GM12878 (cell line): ENCODE results near the gene INA. TPM values are rescaled to one million over a fixed set of nuclear protein-coding genes. Genes with fewer than 3 reads are reported as not detected.

ENCODE experiments used
- ATAC-seq: fragments of 200-7000 bp; cut with Tn5 transposase; 3 replicates; pipeline ENCODE4 v1.9.1; 2020; ENCODE audit warnings: mild to moderate bottlenecking, moderate library complexity
- BruUV-seq: library from RNA; stranded (reverse); fragments of 400-500 nt; replicated peaks from 2 replicates; lab custom pipeline; 2021; lab: Mats Ljungman, UMichigan
- CTCF ChIA-PET: fragments of 300-600 bp; sonication (Branson Sonifier 250); formaldehyde crosslinking; extraction: SDS; loops from one replicate; lab custom pipeline; 2021; ENCODE audit warnings: inconsistent platforms; lab: Yijun Ruan, JAX
- POLR2A ChIA-PET: fragments of 350-600 bp; formaldehyde crosslinking; extraction: SDS; loops from one replicate; lab custom pipeline; 2021; ENCODE audit warnings: inconsistent platforms; lab: Charles Lee
- RAD21 ChIA-PET: fragments of 300-600 bp; sonication (Branson Sonifier 250); formaldehyde crosslinking; loops from one replicate; lab custom pipeline; 2023; ENCODE audit warnings: antibody characterized with exemption; ENCODE audit not compliant: unreplicated experiment; lab: Charles Lee
- SMC1A ChIA-PET: fragments of 300-600 bp; sonication (Branson Sonifier 250); formaldehyde crosslinking; loops from one replicate; lab custom pipeline; 2023; ENCODE audit not compliant: unreplicated experiment, uncharacterized antibody; lab: Charles Lee
- DNase-seq: peaks from one replicate; pipeline ENCODE4 v3.0.0-alpha.2; 2011; ENCODE audit warnings: low read depth, low spot score
- FAIRE-seq: peaks from 3 replicates; lab custom pipeline; 2011; peaks lifted over from hg19 to GRCh38; lab: Jason Lieb, UNC
- H2AFZ ChIP-seq: 2 replicates; pipeline ENCODE4 v1.6.0; 2011; ENCODE audit warnings: low read depth, low read length, control low read depth; ENCODE audit not compliant: control insufficient read depth
- H3K27ac ChIP-seq: 2 replicates; pipeline ENCODE4 v1.5.1; 2011; ENCODE audit warnings: control low read depth; ENCODE audit not compliant: control insufficient read depth, insufficient read depth
- H3K27me3 ChIP-seq, 2 experiments: replicated peaks in 1 of 2; 2 replicates each; pipeline versions ENCODE4 v1.6.0 to v1.6.1; 2011; ENCODE audit warnings: low read length in 1 of 2; ENCODE audit not compliant: control insufficient read depth in 2 of 2, insufficient read depth in 2 of 2
- H3K36me3 ChIP-seq, 2 experiments: 2 replicates each; pipeline ENCODE4 v1.5.1; 2011; ENCODE audit warnings: low read length in 1 of 2; ENCODE audit not compliant: control insufficient read depth in 2 of 2, insufficient read depth in 2 of 2
- H3K4me1 ChIP-seq: 2 replicates; pipeline ENCODE4 v1.6.1; 2011; ENCODE audit warnings: mild to moderate bottlenecking, low read length, moderate library complexity, mixed read lengths; ENCODE audit not compliant: control insufficient read depth, insufficient read depth
- H3K4me2 ChIP-seq: 2 replicates; pipeline ENCODE4 v1.6.0; 2011; ENCODE audit warnings: control low read depth; ENCODE audit not compliant: control insufficient read depth, insufficient read depth
- H3K4me3 ChIP-seq: fragments of 200-600 bp; sonication (generic); 2 replicates; pipeline ENCODE4 v1.5.1; 2016
- H3K79me2 ChIP-seq: 2 replicates; pipeline ENCODE4 v1.6.0; 2011; ENCODE audit warnings: low read length; ENCODE audit not compliant: control insufficient read depth, insufficient read depth
- H3K9ac ChIP-seq: 2 replicates; pipeline ENCODE4 v1.8.0; 2011; ENCODE audit warnings: low read length, control low read depth, mixed read lengths; ENCODE audit not compliant: control insufficient read depth, insufficient read depth
- H3K9me3 ChIP-seq: replicated peaks from 3 replicates; pipeline ENCODE4 v1.5.1; 2011; ENCODE audit warnings: mild to moderate bottlenecking, low read length; ENCODE audit not compliant: control insufficient read depth, insufficient read depth
- H4K20me1 ChIP-seq: 2 replicates; pipeline ENCODE4 v1.6.0; 2011; ENCODE audit not compliant: control insufficient read depth, insufficient read depth
- ASH2L ChIP-seq: fragments of 300-600, 200-600 bp; sonication (generic); IDR thresholded peaks from 2 replicates; pipeline ENCODE4 v1.6.1; 2017; ENCODE audit warnings: low read depth, mild to moderate bottlenecking, borderline replicate concordance
- CBFB ChIP-seq: IDR thresholded peaks from 2 replicates; pipeline ENCODE4 v1.6.1; 2016; ENCODE audit warnings: antibody characterized with exemption, low read depth
- CEBPZ ChIP-seq: fragments of 150-350 bp; IDR thresholded peaks from 2 replicates; pipeline ENCODE4 v1.6.1; 2016; ENCODE audit warnings: low read depth, low read length
- CTCF ChIP-seq, 3 experiments: IDR thresholded peaks in 2 of 3; conservative IDR thresholded peaks in 1 of 3; 2 replicates each; pipeline ENCODE4 v1.5.1; 2011; ENCODE audit warnings: low read depth in 3 of 3, low read length in 3 of 3, mild to moderate bottlenecking in 3 of 3, control low read depth in 2 of 3, moderate library complexity in 2 of 3, inconsistent platforms in 1 of 3, mixed read lengths in 1 of 3; ENCODE audit not compliant: control insufficient read depth in 2 of 3, insufficient read depth in 1 of 3; ENCODE audit errors: extremely low read depth in 1 of 3
- DPF2 ChIP-seq: fragments of 450-650 bp; IDR thresholded peaks from 2 replicates; pipeline ENCODE4 v1.6.1; 2017; ENCODE audit warnings: mild to moderate bottlenecking
- EGR1 ChIP-seq, 2 experiments: IDR thresholded peaks; 1 replicate in 1 of 2; 2 replicates in 1 of 2; pipeline ENCODE4 v1.6.1; 2011 to 2012; ENCODE audit warnings: low read depth in 2 of 2, low read length in 2 of 2, borderline replicate concordance in 1 of 2, mild to moderate bottlenecking in 1 of 2, moderate library complexity in 1 of 2
- MEF2B ChIP-seq: fragments of 450-650 bp; IDR thresholded peaks from 2 replicates; pipeline ENCODE4 v1.6.1; 2018; ENCODE audit warnings: mild to moderate bottlenecking, moderate library complexity; ENCODE audit not compliant: partially characterized antibody, poor library complexity, severe bottlenecking
- NFIC ChIP-seq: IDR thresholded peaks from 2 replicates; pipeline ENCODE4 v1.6.1; 2012; ENCODE audit warnings: low read depth, mild to moderate bottlenecking, inconsistent platforms, low read length, moderate library complexity
- NFYB ChIP-seq: IDR thresholded peaks from 2 replicates; pipeline ENCODE4 v1.6.1; 2011; ENCODE audit warnings: low read depth, mild to moderate bottlenecking, low read length, improper control_type of control experiment, moderate library complexity; ENCODE audit not compliant: insufficient read depth
- RB1 ChIP-seq: fragments of 450-650 bp; formaldehyde crosslinking; IDR thresholded peaks from 2 replicates; pipeline ENCODE4 v1.6.1; 2017; ENCODE audit warnings: mild to moderate bottlenecking, borderline replicate concordance
- RCOR1 ChIP-seq: conservative IDR thresholded peaks from 2 replicates; pipeline ENCODE4 v1.6.1; 2012; ENCODE audit warnings: low read depth, low read length, improper control_type of control experiment
- SMARCA5 ChIP-seq: fragments of 450-650 bp; IDR thresholded peaks from 2 replicates; pipeline ENCODE4 v1.6.1; 2017; ENCODE audit warnings: mild to moderate bottlenecking
- SREBF1 ChIP-seq: IDR thresholded peaks from 2 replicates; pipeline ENCODE4 v1.6.1; 2012; ENCODE audit warnings: mild to moderate bottlenecking, low read length
- ZNF384 ChIP-seq: IDR thresholded peaks from 2 replicates; pipeline ENCODE4 v1.6.1; 2012; ENCODE audit warnings: low read depth, mild to moderate bottlenecking, low read length, improper control_type of control experiment, borderline replicate concordance
- WGBS: methylation state at CpG from one replicate; pipeline ENCODE4 v1.1.6; 2016; ENCODE audit warnings: low lambda C conversion rate; ENCODE audit not compliant: insufficient replicate concordance, insufficient coverage; ENCODE audit errors: missing lambda C conversion rate; 5-methylcytosine and 5-hydroxymethylcytosine counted together
- in situ Hi-C: fragments of 300-500 bp; cut with MboI; formaldehyde crosslinking; loops from 9 replicates; pipeline ENCODE4 v1.14.3; 2018; ENCODE audit warnings: mixed read lengths
- intact Hi-C: fragments of 100-400 bp; cut with micrococcal nuclease; formaldehyde crosslinking; loops from one replicate; pipeline ENCODE4 v1.14.2; 2022; ENCODE audit not compliant: unreplicated experiment
- polyA plus RNA-seq, 11 experiments: library from polyadenylated mRNA; depleted of rRNA in 4 of 11; unstranded in 6 of 11; stranded (reverse) in 5 of 11; fragments of >200 nt; fragmentation: Nextera tagmentation in 4 of 11; fragmentation: Illumina TruSeq in 1 of 11; extraction: Ambion mirVana in 4 of 11; extraction: Trizol in 1 of 11; gene quantifications; 1 replicate in 1 of 11; 2 replicates in 10 of 11; pipeline versions ENCODE4 v1.2.1 to v1.2.3, GENCODE V29; 2011 to 2016; ENCODE audit warnings: inconsistent platforms in 2 of 11, missing spikeins in 2 of 11, low read depth in 1 of 11
- total RNA-seq, 4 experiments: library from RNA; depleted of rRNA in 3 of 4; stranded (reverse); fragments of >200 nt in 3 of 4; fragmentation: Illumina TruSeq in 1 of 4; extraction: Trizol in 1 of 4; gene quantifications; 2 replicates each; pipeline versions ENCODE4 v1.2.1 to v1.2.3, GENCODE V29; 2013 to 2021

Gene INA
- total and polyA plus RNA-seq, 10 of the 15 experiments (the other 5 are each of a cell fraction or from before 2014, with no cell fraction given), result 0.14 to 0.23 TPM; not detected in 8

DNA sequence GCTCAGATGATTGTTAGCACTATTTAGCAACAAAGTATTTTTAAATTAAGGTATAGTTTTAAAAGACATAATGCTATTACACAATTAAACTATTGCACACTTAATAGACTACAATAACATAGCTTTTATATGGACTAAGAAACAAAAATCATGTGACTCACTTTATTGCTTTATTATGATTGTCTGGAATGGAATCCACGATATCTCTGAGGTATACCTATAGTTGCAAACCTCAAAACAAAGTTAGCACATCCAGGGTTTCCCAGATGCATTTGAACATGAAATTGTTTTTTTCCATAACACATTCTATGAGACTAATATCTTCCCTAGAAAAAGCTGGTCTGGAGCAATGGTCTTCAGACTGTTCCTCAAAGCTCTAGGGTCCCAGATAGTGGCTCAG, 49.5 kb upstream of the INA start:
- Histone ChIP-seq H3K79me2 (no peaks in the 10 kb centered on the region), H3K9me3 (peaks cover 2% of the 10 kb centered on the region; the same call in 1 of the 3 replicates), H3K4me2 (no peak overlapping the region), H3K27ac (no peak overlapping the region), H3K27me3 (no peaks in the 10 kb centered on the region), H3K36me3 (no peaks in the 10 kb centered on the region), H3K4me1 (no peaks in the 10 kb centered on the region), H4K20me1 (no peaks in the 10 kb centered on the region), H3K4me3 (no peak overlapping the region), H2AFZ (no peak overlapping the region), H3K9ac (no peak overlapping the region)
- no peak for ATAC-seq
- in situ Hi-C loops (no loop called here), intact Hi-C loops (no loop called here)
- no peak for FAIRE-seq
- ChIA-PET POLR2A (no interaction called here), CTCF (interaction anchor here (1.1 to 2.0 kb wide), 4 partner anchors 11 to 392 kb away, joined by 3 to 7 read pairs (median 4); no protein-coding TSS in a partner anchor), RAD21 (interaction anchor here (0.9 kb wide), 1 partner anchor 116 kb away, joined by 3 read pairs; no protein-coding TSS in a partner anchor), SMC1A (interaction anchor here (0.6 to 1.0 kb wide), 4 partner anchors 12 to 36 kb away, joined by 3 to 4 read pairs (median 3); no protein-coding TSS in a partner anchor)
- no TSS peak for BruUV-seq
- WGBS, result 0% methylated on average over 1 of the region's 1 CpG
- TF ChIP-seq ZNF384 (no peak), EGR1 (IDR thresholded peaks at IDR 0.05; ENCODE audit: borderline replicate concordance in 1 of 2, low read depth in 2 of 2, low read length in 2 of 2) (no peak), CTCF (IDR thresholded peaks at IDR 0.05 in 2 of 3, conservative IDR thresholded peaks at IDR 0.05 in 1 of 3; ENCODE audit: control insufficient read depth in 2 of 3, extremely low read depth in 1 of 3, insufficient read depth in 1 of 3, low read depth in 3 of 3, low read length in 3 of 3) (no peak), RCOR1 (no peak), ASH2L (no peak), CEBPZ (no peak), DPF2 (no peak), RB1 (no peak), MEF2B (no peak), SREBF1 (no peak), NFYB (no peak), SMARCA5 (no peak), NFIC (no peak), CBFB (no peak)
- no peak for DNase-seq
